HEK293 (cell line): ENCODE data around the gene MSL2.
A peak's percentile ranks its signal among the peaks of the same experiment; 100 is the strongest.
"Not testable (repeated sequence)": the region's sequence is repeated elsewhere in the genome, so short reads cannot be mapped to it uniquely, and the experiment has no call there.

Experiments
- CTCF ChIA-PET: fragments of 350-600 bp; formaldehyde crosslinking; extraction: SDS; loops from one replicate; lab custom pipeline; 2021; ENCODE audit warnings: antibody characterized with exemption; lab: Yijun Ruan, JAX
- POLR2A ChIA-PET: fragments of 300-600 bp; formaldehyde crosslinking; extraction: SDS; loops from one replicate; lab custom pipeline; 2020; ENCODE audit warnings: antibody characterized with exemption, inconsistent platforms; lab: Yijun Ruan, JAX
- H3K27ac ChIP-seq: fragments of 200-500 bp; sonication (Bioruptor generic); 2 replicates; pipeline ENCODE4 v1.5.1; 2014; ENCODE audit warnings: low read depth, low read length, control low read depth, inconsistent platforms; ENCODE audit errors: extremely low read depth
- H3K36me3 ChIP-seq, 2 experiments: fragments of 200-500 bp in 1 of 2; sonication (Bioruptor generic) in 1 of 2; 1 replicate in 1 of 2; 2 replicates in 1 of 2; pipeline ENCODE4 v1.5.1; 2014 to 2017; ENCODE audit warnings: inconsistent platforms in 2 of 2, low read length in 2 of 2; ENCODE audit not compliant: control insufficient read depth in 2 of 2, insufficient read depth in 1 of 2
- H3K4me1 ChIP-seq: fragments of 200-500 bp; sonication (Bioruptor generic); 2 replicates; pipeline ENCODE4 v1.5.1; 2014; ENCODE audit warnings: mild to moderate bottlenecking, low read length, inconsistent platforms; ENCODE audit not compliant: control insufficient read depth, insufficient read depth
- H3K4me3 ChIP-seq: 2 replicates; pipeline ENCODE4 v1.5.1; 2011; ENCODE audit warnings: low read depth, mild to moderate bottlenecking, control low read depth, low read length, moderate library complexity
- H3K9me3 ChIP-seq: fragments of 200-500 bp; sonication (Bioruptor generic); 2 replicates; pipeline ENCODE4 v1.5.1; 2014; ENCODE audit warnings: low read depth, low read length, inconsistent platforms; ENCODE audit not compliant: control insufficient read depth, insufficient read depth
- HOXA7 ChIP-seq: sonication (generic); formaldehyde crosslinking; IDR thresholded peaks from 2 replicates; pipeline ENCODE4 v1.8.1; 2022; ENCODE audit warnings: missing genetic modification reagents, borderline replicate concordance
- RBAK ChIP-seq: fragments of 450-650 bp; formaldehyde crosslinking; IDR thresholded peaks from 2 replicates; pipeline ENCODE4 v1.5.1; 2016; ENCODE audit warnings: missing biosample characterization, missing genetic modification characterization
- SETDB1 ChIP-seq: IDR thresholded peaks from one replicate; pipeline ENCODE4 v1.6.1; 2017; ENCODE audit warnings: mild to moderate bottlenecking, low read length, moderate library complexity, mixed read lengths; ENCODE audit not compliant: insufficient read length
- ZNF138 ChIP-seq: fragments of 450-650 bp; formaldehyde crosslinking; IDR thresholded peaks from 2 replicates; pipeline ENCODE4 v1.5.1; 2016; ENCODE audit warnings: missing biosample characterization, missing genetic modification characterization, borderline replicate concordance
- ZNF169 ChIP-seq: fragments of 450-650 bp; formaldehyde crosslinking; IDR thresholded peaks from 2 replicates; pipeline ENCODE4 v1.5.1; 2016; ENCODE audit warnings: missing biosample characterization, missing genetic modification characterization
- ZNF211 ChIP-seq: fragments of 450-650 bp; formaldehyde crosslinking; IDR thresholded peaks from 2 replicates; pipeline ENCODE4 v1.5.1; 2016; ENCODE audit warnings: low read depth, missing biosample characterization, missing genetic modification characterization
- ZNF23 ChIP-seq: fragments of 450-650 bp; formaldehyde crosslinking; IDR thresholded peaks from 2 replicates; pipeline ENCODE4 v1.5.1; 2016; ENCODE audit warnings: missing biosample characterization, missing genetic modification characterization, borderline replicate concordance
- ZNF248 ChIP-seq: fragments of 450-650 bp; formaldehyde crosslinking; IDR thresholded peaks from 2 replicates; pipeline ENCODE4 v1.5.1; 2017; ENCODE audit warnings: missing biosample characterization, missing genetic modification characterization
- ZNF335 ChIP-seq: fragments of 450-650 bp; formaldehyde crosslinking; conservative IDR thresholded peaks from 2 replicates; pipeline ENCODE4 v1.5.1; 2016; ENCODE audit warnings: missing biosample characterization, missing genetic modification characterization
- ZNF37A ChIP-seq: fragments of 450-650 bp; IDR thresholded peaks from 2 replicates; pipeline ENCODE4 v1.5.1; 2018; ENCODE audit warnings: missing biosample characterization, missing genetic modification characterization
- ZNF404 ChIP-seq: fragments of 450-650 bp; formaldehyde crosslinking; IDR thresholded peaks from 2 replicates; pipeline ENCODE4 v1.5.1; 2017; ENCODE audit warnings: missing biosample characterization, missing genetic modification characterization
- ZNF416 ChIP-seq: fragments of 450-650 bp; formaldehyde crosslinking; IDR thresholded peaks from 2 replicates; pipeline ENCODE4 v1.5.1; 2016; ENCODE audit warnings: missing biosample characterization, missing genetic modification characterization
- ZNF426 ChIP-seq: fragments of 450-650 bp; formaldehyde crosslinking; IDR thresholded peaks from 2 replicates; pipeline ENCODE4 v1.5.1; 2017; ENCODE audit warnings: missing biosample characterization, missing genetic modification characterization, mild to moderate bottlenecking, inconsistent platforms, moderate library complexity
- ZNF530 ChIP-seq: fragments of 450-650 bp; formaldehyde crosslinking; IDR thresholded peaks from 2 replicates; pipeline ENCODE4 v1.5.1; 2016; ENCODE audit warnings: low read depth, missing biosample characterization, missing genetic modification characterization
- ZNF549 ChIP-seq: fragments of 450-650 bp; IDR thresholded peaks from 2 replicates; pipeline ENCODE4 v1.5.1; 2018; ENCODE audit warnings: missing biosample characterization, missing genetic modification characterization, mild to moderate bottlenecking, inconsistent platforms, moderate library complexity
- ZNF629 ChIP-seq: fragments of 450-650 bp; formaldehyde crosslinking; IDR thresholded peaks from 2 replicates; pipeline ENCODE4 v1.5.1; 2017; ENCODE audit warnings: missing biosample characterization, missing genetic modification characterization
- ZNF707 ChIP-seq: fragments of 450-650 bp; formaldehyde crosslinking; IDR thresholded peaks from 2 replicates; pipeline ENCODE4 v1.5.1; 2016; ENCODE audit warnings: missing biosample characterization, missing genetic modification characterization
- TF ChIP-seq, protein P1 (sequence below): fragments of 450-650 bp; formaldehyde crosslinking; IDR thresholded peaks from 2 replicates; pipeline ENCODE4 v1.5.1; 2016; ENCODE audit warnings: missing biosample characterization, missing genetic modification characterization

MSL2 gene

DNA sequence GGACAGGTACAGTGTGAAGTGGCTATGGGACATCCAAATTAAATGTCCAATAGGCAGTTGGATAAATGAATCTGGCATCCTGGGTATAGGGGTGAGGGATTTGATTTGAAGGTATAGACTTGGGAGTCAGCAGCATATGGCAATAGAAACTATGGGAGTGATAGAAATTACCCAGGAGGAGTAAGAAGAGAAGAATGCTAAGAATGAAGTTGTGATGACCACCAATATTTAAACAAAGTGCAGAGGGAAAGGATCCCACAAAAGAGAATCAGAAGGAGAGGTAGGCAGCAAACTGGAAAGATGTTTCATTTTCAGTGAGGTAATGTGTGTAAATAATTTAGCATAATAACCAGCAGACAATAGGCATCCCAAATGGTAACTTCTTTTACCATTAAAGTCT, 13.8 kb upstream of the MSL2 start (continued):
- TF ChIP-seq HOXA7 (no peak), ZNF549 (tag by site-specific recombination) (no peak), ZNF211 (tag by site-specific recombination) (no peak)

DNA sequence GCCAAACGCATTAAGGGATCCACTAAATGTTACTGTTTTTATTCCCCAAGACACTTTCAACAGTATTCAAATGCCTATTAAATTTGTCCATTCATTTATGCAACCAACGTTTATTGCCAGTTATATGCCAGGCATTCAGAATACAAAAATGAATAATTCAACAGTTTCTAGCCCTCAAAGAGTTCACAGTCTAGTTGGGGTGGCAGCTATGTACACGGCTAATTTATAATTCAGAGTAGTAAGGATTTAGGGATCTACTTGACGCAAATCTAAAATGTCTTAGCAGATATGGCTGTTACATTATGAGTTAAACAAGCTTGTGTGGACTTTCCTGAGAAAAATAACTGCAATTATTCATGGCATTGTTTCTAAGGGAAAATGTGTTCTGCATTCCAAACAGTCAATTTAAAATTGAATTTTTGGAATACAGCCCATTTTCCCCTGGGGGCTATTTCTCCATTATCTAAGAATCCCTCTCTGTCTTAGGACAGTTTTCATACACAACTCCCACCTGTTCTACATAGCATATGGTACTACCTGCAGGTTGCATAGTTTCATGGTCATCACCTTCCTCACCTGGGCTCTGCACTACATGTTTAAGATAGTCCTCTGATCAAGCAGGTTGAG, 11.5 kb upstream of the MSL2 start:
- TF ChIP-seq ZNF629 (tag by site-specific recombination) (no peak), ZNF416 (no peak), ZNF23 (no peak), ZNF37A (no peak), ZNF138 (tag by site-specific recombination) (no peak), ZNF426 (tag by site-specific recombination) (no peak), ZNF530 (tag by site-specific recombination) (no peak)
- TF ChIP-seq, protein P1, sequence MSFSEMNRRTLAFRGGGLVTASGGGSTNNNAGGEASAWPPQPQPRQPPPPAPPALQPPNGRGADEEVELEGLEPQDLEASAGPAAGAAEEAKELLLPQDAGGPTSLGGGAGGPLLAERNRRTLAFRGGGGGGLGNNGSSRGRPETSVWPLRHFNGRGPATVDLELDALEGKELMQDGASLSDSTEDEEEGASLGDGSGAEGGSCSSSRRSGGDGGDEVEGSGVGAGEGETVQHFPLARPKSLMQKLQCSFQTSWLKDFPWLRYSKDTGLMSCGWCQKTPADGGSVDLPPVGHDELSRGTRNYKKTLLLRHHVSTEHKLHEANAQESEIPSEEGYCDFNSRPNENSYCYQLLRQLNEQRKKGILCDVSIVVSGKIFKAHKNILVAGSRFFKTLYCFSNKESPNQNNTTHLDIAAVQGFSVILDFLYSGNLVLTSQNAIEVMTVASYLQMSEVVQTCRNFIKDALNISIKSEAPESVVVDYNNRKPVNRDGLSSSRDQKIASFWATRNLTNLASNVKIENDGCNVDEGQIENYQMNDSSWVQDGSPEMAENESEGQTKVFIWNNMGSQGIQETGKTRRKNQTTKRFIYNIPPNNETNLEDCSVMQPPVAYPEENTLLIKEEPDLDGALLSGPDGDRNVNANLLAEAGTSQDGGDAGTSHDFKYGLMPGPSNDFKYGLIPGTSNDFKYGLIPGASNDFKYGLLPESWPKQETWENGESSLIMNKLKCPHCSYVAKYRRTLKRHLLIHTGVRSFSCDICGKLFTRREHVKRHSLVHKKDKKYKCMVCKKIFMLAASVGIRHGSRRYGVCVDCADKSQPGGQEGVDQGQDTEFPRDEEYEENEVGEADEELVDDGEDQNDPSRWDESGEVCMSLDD (tag by site-specific recombination): no peak
- no peak overlapping the region for H3K27ac ChIP-seq
- no peak overlapping the region for H3K4me3 ChIP-seq
- POLR2A ChIA-PET: no interaction called here
- no peaks in the 10 kb centered on the region for H3K9me3 ChIP-seq
- H3K4me1 ChIP-seq: no peaks in the 10 kb centered on the region; the same call in 1 of the 2 replicates
- CTCF ChIA-PET: no interaction called here
- H3K36me3 ChIP-seq: no peaks in the 10 kb centered on the region

DNA sequence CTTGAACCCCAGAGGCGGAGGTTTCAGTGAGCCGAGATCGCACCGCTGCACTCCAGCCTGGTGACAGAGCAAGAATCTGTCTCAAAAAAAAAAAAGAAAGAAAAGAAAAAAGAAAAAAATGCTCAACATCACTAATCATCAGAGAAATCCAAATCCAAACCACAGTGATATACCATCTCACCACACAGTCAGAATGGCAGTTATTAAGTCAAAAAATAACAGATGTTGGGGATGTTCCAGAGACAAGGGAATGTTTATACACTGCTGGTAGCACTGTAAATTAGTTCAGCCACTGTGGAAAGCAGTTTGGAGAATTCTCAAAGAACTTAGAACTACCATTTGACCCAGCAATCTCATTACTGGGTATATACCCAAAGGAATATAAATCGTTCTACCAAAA, 3.1 kb upstream of the MSL2 start:
- H3K36me3 ChIP-seq, POLR2A ChIA-PET, H3K4me3 ChIP-seq, H3K4me1 ChIP-seq, CTCF ChIA-PET, H3K27ac ChIP-seq, H3K9me3 ChIP-seq: not testable (repeated sequence)

DNA sequence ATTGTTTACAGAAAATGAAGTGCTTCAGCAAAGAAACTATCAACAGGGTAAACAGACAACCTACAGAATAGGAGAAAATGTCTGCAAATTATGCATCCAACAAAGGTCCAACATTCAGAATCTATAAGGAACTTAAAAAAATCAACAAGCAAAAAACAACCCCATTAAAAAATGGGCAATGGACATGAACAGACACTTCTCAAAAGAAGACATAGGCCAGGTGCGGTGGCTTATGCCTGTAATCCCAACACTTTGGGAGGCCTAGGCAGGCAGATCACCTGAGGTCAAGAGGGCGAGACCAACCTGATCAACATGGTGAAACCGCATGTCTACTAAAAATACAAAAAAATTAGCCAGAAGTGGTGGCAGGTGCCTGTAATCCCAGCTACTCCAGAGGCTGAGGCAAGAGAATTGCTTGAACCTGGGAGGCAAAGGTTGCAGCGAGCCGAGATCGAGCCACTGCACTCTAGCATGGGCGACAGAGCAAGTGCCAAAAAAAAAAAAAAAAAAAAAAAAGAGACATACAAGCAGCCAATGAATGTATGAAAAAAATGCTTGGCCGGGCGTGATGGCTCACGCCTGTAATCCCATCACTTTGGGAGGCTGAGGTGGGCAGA, 2.4 kb upstream of the MSL2 start:
- not testable (repeated sequence) for H3K9me3 ChIP-seq, H3K4me3 ChIP-seq, H3K4me1 ChIP-seq, H3K36me3 ChIP-seq, H3K27ac ChIP-seq
- peak; percentile 41 for TF ChIP-seq SETDB1
- POLR2A ChIA-PET: interaction anchor here (0.7 kb wide), 1 partner anchor 76 kb away, joined by 3 read pairs; no protein-coding TSS in a partner anchor
- CTCF ChIA-PET: interaction anchor here (0.7 to 1.0 kb wide), 2 partner anchors 10 to 52 kb away, joined by 3 read pairs; partner anchors contain the start of gene PCCB

DNA sequence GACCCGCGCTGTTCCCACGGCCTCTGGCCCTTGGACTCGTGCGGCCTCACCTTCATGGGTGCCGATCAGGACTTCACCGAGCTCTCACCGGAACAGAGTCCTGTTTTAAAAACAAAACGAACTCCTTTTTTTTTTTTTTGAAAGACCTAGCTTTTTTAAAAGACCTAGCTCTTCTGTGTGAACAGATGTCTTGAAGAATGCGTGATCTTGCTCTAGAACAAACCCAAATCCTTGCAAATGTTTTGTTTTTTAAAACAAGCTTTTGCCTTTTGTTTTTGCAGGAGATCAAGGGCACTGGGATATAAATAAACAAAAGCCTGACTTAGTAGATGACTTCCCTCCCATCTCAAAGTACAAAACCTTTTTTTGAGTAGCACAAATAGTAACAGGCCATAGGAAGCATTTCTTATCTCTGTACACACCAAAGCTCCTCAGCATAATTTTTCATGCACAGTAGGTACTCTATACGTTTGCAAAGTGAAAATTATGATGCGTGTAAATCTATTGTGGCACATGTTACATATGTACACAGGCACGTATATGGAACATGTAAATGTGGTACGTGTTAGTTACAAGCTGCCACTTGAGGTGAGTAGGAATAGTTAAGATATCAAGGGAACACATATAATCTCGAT, 1.1 kb upstream of the MSL2 start:
- Histone ChIP-seq H3K9me3 (no peaks in the 10 kb centered on the region), H3K36me3 (peaks cover 0 to 9% of the 10 kb centered on the region in 2 experiments; a peak in 1 of 3 replicates), H3K27ac (peak overlapping the region; percentile 99), H3K4me1 (no peaks in the 10 kb centered on the region; the same call in 1 of the 2 replicates), H3K4me3 (peak overlapping the region; percentile 83)
- ChIA-PET POLR2A (interaction anchor here (1.6 to 2.7 kb wide), 4 partner anchors 15 to 665 kb away, joined by 7 to 24 read pairs (median 9); partner anchors contain the start of genes NCK1 and STAG1), CTCF (interaction anchor here (0.5 to 1.0 kb wide), 4 partner anchors 30 to 120 kb away, joined by 3 to 8 read pairs (median 3); partner anchors contain the start of gene PCCB)
- no peak for TF ChIP-seq ZNF169
- no peak for TF ChIP-seq RBAK (tag by site-specific recombination)
- TF ChIP-seq ZNF707 (tag by site-specific recombination): no peak
- no peak for TF ChIP-seq ZNF335
- TF ChIP-seq ZNF248 (tag by site-specific recombination): no peak
- no peak for TF ChIP-seq ZNF404
